ENCODE data around the gene IGFL1. TPM values are rescaled to one million over a fixed set of nuclear protein-coding genes. Genes with fewer than 3 reads are reported as not detected.
"Not testable (repeated sequence)": the region's sequence is repeated elsewhere in the genome, so short reads cannot be mapped to it uniquely, and the experiment has no call there.

IGFL1 gene
- total and polyA plus RNA-seq, 4 donors, result not detected

GRCh38 chr19:46189971-46190888 is 39.3 kb upstream of the IGFL1 start:
- Histone ChIP-seq H3K4me3 (no peak overlapping the region), H3K27me3 (ENCODE audit: control insufficient read depth in 3 of 3, insufficient read depth in 3 of 3, low read length in 2 of 3) (peaks cover 0 to 8% (median 3%) of the 10 kb centered on the region in 3 donors), H3K36me3 (ENCODE audit: control insufficient read depth in 4 of 4, insufficient read depth in 4 of 4, low read length in 4 of 4) (no peaks in the 10 kb centered on the region), H3K4me1 (ENCODE audit: control insufficient read depth in 5 of 5, insufficient read depth in 5 of 5, low read length in 5 of 5) (no peaks in the 10 kb centered on the region), H3K27ac (ENCODE audit: low read depth in 1 of 2, low read length in 1 of 2) (no peak overlapping the region), H3K9ac (ENCODE audit: insufficient read depth in 1 of 2, low read length in 2 of 2) (no peak overlapping the region), H3K9me3 (ENCODE audit: control insufficient read depth in 4 of 4, insufficient read depth in 3 of 4, low read length in 3 of 4) (no peaks in the 10 kb centered on the region)
- WGBS, 2 donors, result 60 to 63% methylated on average over 8 of the region's 8 CpGs
- DNase-seq, result no peak
- TF ChIP-seq CTCF (IDR thresholded peaks at IDR 0.05; ENCODE audit: control extremely low read depth, extremely low read depth), result no peak
- no peak for ATAC-seq (ENCODE audit: insufficient read depth, low FRiP score)

- no peak for ATAC-seq (ENCODE audit: insufficient read depth, low FRiP score)
- DNase-seq, result no peak
- Histone ChIP-seq H3K27ac (ENCODE audit: low read depth in 1 of 2, low read length in 1 of 2) (no peak overlapping the region), H3K27me3 (ENCODE audit: control insufficient read depth in 3 of 3, insufficient read depth in 3 of 3, low read length in 2 of 3) (peaks cover 0 to 8% (median 3%) of the 10 kb centered on the region in 3 donors), H3K9ac (ENCODE audit: insufficient read depth in 1 of 2, low read length in 2 of 2) (no peak overlapping the region), H3K4me3 (no peak overlapping the region), H3K4me1 (ENCODE audit: control insufficient read depth in 5 of 5, insufficient read depth in 5 of 5, low read length in 5 of 5) (no peaks in the 10 kb centered on the region), H3K9me3 (ENCODE audit: control insufficient read depth in 4 of 4, insufficient read depth in 3 of 4, low read length in 3 of 4) (no peaks in the 10 kb centered on the region), H3K36me3 (ENCODE audit: control insufficient read depth in 4 of 4, insufficient read depth in 4 of 4, low read length in 4 of 4) (no peaks in the 10 kb centered on the region)
- no peak for TF ChIP-seq CTCF (IDR thresholded peaks at IDR 0.05; ENCODE audit: control extremely low read depth, extremely low read depth)
- 77 to 83% methylated on average over 4 of the region's 4 CpGs for WGBS, 2 donors
Observed at GRCh38 chr19:46191356-46191755, 38.2 kb upstream of the IGFL1 start.

GRCh38 chr19:46191972-46192371 is 37.6 kb upstream of the IGFL1 start:
- no peaks in the 10 kb centered on the region for H3K36me3 ChIP-seq (ENCODE audit: control insufficient read depth in 4 of 4, insufficient read depth in 4 of 4, low read length in 4 of 4)
- ATAC-seq (ENCODE audit: insufficient read depth, low FRiP score) (no peak), DNase-seq (no peak)
- no peaks in the 10 kb centered on the region for H3K4me1 ChIP-seq (ENCODE audit: control insufficient read depth in 5 of 5, insufficient read depth in 5 of 5, low read length in 5 of 5)
- no peak overlapping the region for H3K4me3 ChIP-seq
- no peak overlapping the region for H3K27ac ChIP-seq (ENCODE audit: low read depth in 1 of 2, low read length in 1 of 2)
- peaks cover 0 to 8% (median 3%) of the 10 kb centered on the region in 3 donors for H3K27me3 ChIP-seq (ENCODE audit: control insufficient read depth in 3 of 3, insufficient read depth in 3 of 3, low read length in 2 of 3)
- WGBS, 2 donors, result 49 to 54% methylated on average over 3 of the region's 3 CpGs
- no peak overlapping the region for H3K9ac ChIP-seq (ENCODE audit: insufficient read depth in 1 of 2, low read length in 2 of 2)
- TF ChIP-seq CTCF (IDR thresholded peaks at IDR 0.05; ENCODE audit: control extremely low read depth, extremely low read depth), result no peak
- H3K9me3 ChIP-seq (ENCODE audit: control insufficient read depth in 4 of 4, insufficient read depth in 3 of 4, low read length in 3 of 4), result no peaks in the 10 kb centered on the region

GRCh38 chr19:46192626-46192991 is 36.9 kb upstream of the IGFL1 start:
- H3K4me1 ChIP-seq (ENCODE audit: control insufficient read depth in 5 of 5, insufficient read depth in 5 of 5, low read length in 5 of 5); H3K4me3 ChIP-seq; H3K36me3 ChIP-seq (ENCODE audit: control insufficient read depth in 4 of 4, insufficient read depth in 4 of 4, low read length in 4 of 4); H3K9ac ChIP-seq (ENCODE audit: insufficient read depth in 1 of 2, low read length in 2 of 2); ATAC-seq (ENCODE audit: insufficient read depth, low FRiP score); H3K9me3 ChIP-seq (ENCODE audit: control insufficient read depth in 4 of 4, insufficient read depth in 3 of 4, low read length in 3 of 4); H3K27me3 ChIP-seq (ENCODE audit: control insufficient read depth in 3 of 3, insufficient read depth in 3 of 3, low read length in 2 of 3); H3K27ac ChIP-seq (ENCODE audit: low read depth in 1 of 2, low read length in 1 of 2); DNase-seq: not testable (repeated sequence)
- WGBS, 2 donors, result 72 to 77% methylated on average over 5 of the region's 5 CpGs
